Activated B cell treated with CpG ODN at 0.5 μM for 24 hours (primary cell): Measurements from ENCODE around the gene GRM3. TPM values are rescaled to one million over a fixed set of nuclear protein-coding genes. Genes with fewer than 3 reads are reported as not detected.

Experiments used
- ATAC-seq: fragments of 200-7000 bp; cut with Tn5 transposase; one replicate; pipeline ENCODE4 v1.10.0; 2021; ENCODE audit warnings: low read depth, mild to moderate bottlenecking, moderate library complexity
- CTCF ChIA-PET: fragments of 350-600 bp; sonication (Branson Sonifier 250); formaldehyde crosslinking; loops from one replicate; lab custom pipeline; 2021; ENCODE audit warnings: antibody characterized with exemption; lab: Charles Lee
- POLR2A ChIA-PET: fragments of 350-600 bp; sonication (Branson Sonifier 250); formaldehyde crosslinking; loops from one replicate; lab custom pipeline; 2021; ENCODE audit warnings: antibody characterized with exemption; lab: Charles Lee
- DNase-seq: peaks from one replicate; pipeline ENCODE4 v3.0.0; 2022
- H3K27ac Mint-ChIP-seq: one replicate; pipeline ENCODE4 v1.8.0; 2020; ENCODE audit warnings: mixed read lengths
- H3K27me3 Mint-ChIP-seq: one replicate; pipeline ENCODE4 v1.8.0; 2021; ENCODE audit warnings: mixed read lengths
- H3K36me3 Mint-ChIP-seq: one replicate; pipeline ENCODE4 v1.8.0; 2021; ENCODE audit warnings: low read depth, mixed read lengths
- H3K4me1 Mint-ChIP-seq: one replicate; pipeline ENCODE4 v1.8.0; 2021; ENCODE audit warnings: mixed read lengths
- H3K4me3 Mint-ChIP-seq: one replicate; pipeline ENCODE4 v1.8.0; 2020; ENCODE audit warnings: mild to moderate bottlenecking, mixed read lengths
- H3K9me3 Mint-ChIP-seq: one replicate; pipeline ENCODE4 v1.8.0; 2020; ENCODE audit warnings: mixed read lengths
- CTCF ChIP-seq: fragments of 200-600 bp; IDR thresholded peaks from one replicate; pipeline ENCODE4 v1.8.0; 2022; ENCODE audit warnings: antibody characterized with exemption, mild to moderate bottlenecking
- intact Hi-C: fragments of 100-400 bp; cut with micrococcal nuclease; formaldehyde crosslinking; loops from one replicate; pipeline ENCODE4 v1.15.1; 2024
- total RNA-seq: library from RNA; stranded (reverse); gene quantifications from 2 replicates; pipeline ENCODE4 v1.2.3, GENCODE V29; 2022

GRM3 gene
- total RNA-seq, 1 donor from 2014 or later: not detected

GRCh38 chr7:86692755-86693154, 49.0 kb downstream of the GRM3 start:
- Mint-ChIP-seq H3K27ac (no peak overlapping the region), H3K4me3 (no peak overlapping the region), H3K9me3 (no peaks in the 10 kb centered on the region), H3K27me3 (no peaks in the 10 kb centered on the region), H3K4me1 (no peaks in the 10 kb centered on the region), H3K36me3 (no peaks in the 10 kb centered on the region)
- ATAC-seq (no peak), DNase-seq (no peak)
- intact Hi-C loops: no loop called here
- CTCF ChIA-PET: no interaction called here
- no peak for TF ChIP-seq CTCF
- POLR2A ChIA-PET: no interaction called here

GRCh38 chr7:86706406-86706805, 62.7 kb downstream of the GRM3 start:
- Mint-ChIP-seq H3K36me3 (no peaks in the 10 kb centered on the region), H3K27ac (no peak overlapping the region)

GRCh38 chr7:86708031-86708680, 64.4 kb downstream of the GRM3 start:
- TF ChIP-seq CTCF: no peak
- Mint-ChIP-seq H3K27me3 (no peaks in the 10 kb centered on the region), H3K36me3 (no peaks in the 10 kb centered on the region), H3K4me3 (no peak overlapping the region), H3K27ac (no peak overlapping the region), H3K9me3 (no peaks in the 10 kb centered on the region), H3K4me1 (no peaks in the 10 kb centered on the region)
- no peak for ATAC-seq
- DNase-seq: no peak
- POLR2A ChIA-PET: no interaction called here
- intact Hi-C loops: no loop called here
- CTCF ChIA-PET: interaction anchor here (0.6 kb wide), 1 partner anchor 197 kb away, joined by 3 read pairs; no protein-coding TSS in a partner anchor

More at GRCh38 chr7:86706406-86706805, 62.7 kb downstream of the GRM3 start:
- no peak overlapping the region for H3K4me3 Mint-ChIP-seq
- no peaks in the 10 kb centered on the region for H3K9me3 Mint-ChIP-seq
- H3K27me3 Mint-ChIP-seq: no peaks in the 10 kb centered on the region
- no peaks in the 10 kb centered on the region for H3K4me1 Mint-ChIP-seq
- no peak for TF ChIP-seq CTCF
- CTCF ChIA-PET: no interaction called here
- intact Hi-C loops: no loop called here
- DNase-seq: no peak
- POLR2A ChIA-PET: no interaction called here
- ATAC-seq: no peak

GRCh38 chr7:86720306-86720705, 76.6 kb downstream of the GRM3 start:
- intact Hi-C loops: no loop called here
- peaks cover 2% of the 10 kb centered on the region for H3K27me3 Mint-ChIP-seq
- H3K4me3 Mint-ChIP-seq: no peak overlapping the region
- no peak for TF ChIP-seq CTCF
- DNase-seq (no peak), ATAC-seq (no peak)
- peaks cover 2% of the 10 kb centered on the region for H3K9me3 Mint-ChIP-seq
- POLR2A ChIA-PET: no interaction called here
- H3K36me3 Mint-ChIP-seq: no peaks in the 10 kb centered on the region
- H3K27ac Mint-ChIP-seq: no peak overlapping the region
- CTCF ChIA-PET: no interaction called here
- no peaks in the 10 kb centered on the region for H3K4me1 Mint-ChIP-seq

GRCh38 chr7:86733783-86734182, 90.1 kb downstream of the GRM3 start:
- ATAC-seq (no peak), DNase-seq (no peak)
- Mint-ChIP-seq H3K4me3 (no peak overlapping the region), H3K27ac (no peak overlapping the region), H3K9me3 (peaks cover 14% of the 10 kb centered on the region), H3K4me1 (no peaks in the 10 kb centered on the region), H3K36me3 (no peaks in the 10 kb centered on the region), H3K27me3 (no peaks in the 10 kb centered on the region)
- ChIA-PET CTCF (no interaction called here), POLR2A (no interaction called here)
- TF ChIP-seq CTCF: no peak
- intact Hi-C loops: no loop called here
